Choroid plexus epithelial cell (primary cell): Measurements from ENCODE around the gene L3MBTL4.
"Not testable (repeated sequence)": the region's sequence is repeated elsewhere in the genome, so short reads cannot be mapped to it uniquely, and the experiment has no call there.

Experiments used
- DNase-seq: peaks from one replicate; pipeline ENCODE4 v3.0.0-alpha.2; 2010; ENCODE audit warnings: low read depth
- H3K4me3 ChIP-seq: 2 replicates; pipeline ENCODE4 v1.5.1; 2011; ENCODE audit warnings: low read depth, mild to moderate bottlenecking, control low read depth, low read length, moderate library complexity
- TF ChIP-seq, protein P1 (sequence below): conservative IDR thresholded peaks from 2 replicates; pipeline ENCODE4 v1.5.1; 2011; ENCODE audit warnings: low read depth, mild to moderate bottlenecking, control low read depth, inconsistent platforms, low read length, moderate library complexity

Gene L3MBTL4

DNA sequence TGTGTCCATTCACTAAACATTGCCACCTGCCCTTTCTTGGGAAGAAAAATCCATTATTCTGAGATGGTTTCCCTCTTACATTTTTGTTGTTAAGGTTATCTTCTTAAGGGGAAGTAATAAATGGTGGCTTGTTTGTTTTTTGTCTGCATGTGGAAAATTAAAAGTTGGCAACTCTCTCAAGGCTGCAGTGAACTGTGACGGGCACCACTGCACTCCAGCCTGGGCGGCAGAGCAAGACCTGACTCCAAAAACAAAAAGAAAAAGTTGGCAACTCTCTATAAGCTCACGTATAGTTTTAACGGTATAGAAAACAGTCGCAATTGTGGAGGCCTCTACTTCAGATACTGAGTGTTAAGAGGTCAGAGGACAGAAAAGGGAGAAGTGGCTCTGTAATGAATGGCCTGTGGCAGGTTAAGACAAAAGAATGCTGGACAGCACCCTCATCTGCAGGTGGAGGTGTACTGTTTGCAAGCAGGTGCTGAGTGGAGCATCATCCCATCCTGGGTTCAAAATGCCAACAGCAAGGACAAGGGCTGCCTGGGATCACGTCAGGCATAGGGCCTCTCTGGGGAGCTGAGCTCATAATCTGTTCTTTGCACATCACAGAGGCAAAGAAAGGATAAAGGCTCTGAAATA lies 16.7 kb downstream of the L3MBTL4 start:
- H3K4me3 ChIP-seq, result no peak overlapping the region
- DNase-seq, result no peak
- TF ChIP-seq, protein P1, sequence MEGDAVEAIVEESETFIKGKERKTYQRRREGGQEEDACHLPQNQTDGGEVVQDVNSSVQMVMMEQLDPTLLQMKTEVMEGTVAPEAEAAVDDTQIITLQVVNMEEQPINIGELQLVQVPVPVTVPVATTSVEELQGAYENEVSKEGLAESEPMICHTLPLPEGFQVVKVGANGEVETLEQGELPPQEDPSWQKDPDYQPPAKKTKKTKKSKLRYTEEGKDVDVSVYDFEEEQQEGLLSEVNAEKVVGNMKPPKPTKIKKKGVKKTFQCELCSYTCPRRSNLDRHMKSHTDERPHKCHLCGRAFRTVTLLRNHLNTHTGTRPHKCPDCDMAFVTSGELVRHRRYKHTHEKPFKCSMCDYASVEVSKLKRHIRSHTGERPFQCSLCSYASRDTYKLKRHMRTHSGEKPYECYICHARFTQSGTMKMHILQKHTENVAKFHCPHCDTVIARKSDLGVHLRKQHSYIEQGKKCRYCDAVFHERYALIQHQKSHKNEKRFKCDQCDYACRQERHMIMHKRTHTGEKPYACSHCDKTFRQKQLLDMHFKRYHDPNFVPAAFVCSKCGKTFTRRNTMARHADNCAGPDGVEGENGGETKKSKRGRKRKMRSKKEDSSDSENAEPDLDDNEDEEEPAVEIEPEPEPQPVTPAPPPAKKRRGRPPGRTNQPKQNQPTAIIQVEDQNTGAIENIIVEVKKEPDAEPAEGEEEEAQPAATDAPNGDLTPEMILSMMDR, result no peak

DNA sequence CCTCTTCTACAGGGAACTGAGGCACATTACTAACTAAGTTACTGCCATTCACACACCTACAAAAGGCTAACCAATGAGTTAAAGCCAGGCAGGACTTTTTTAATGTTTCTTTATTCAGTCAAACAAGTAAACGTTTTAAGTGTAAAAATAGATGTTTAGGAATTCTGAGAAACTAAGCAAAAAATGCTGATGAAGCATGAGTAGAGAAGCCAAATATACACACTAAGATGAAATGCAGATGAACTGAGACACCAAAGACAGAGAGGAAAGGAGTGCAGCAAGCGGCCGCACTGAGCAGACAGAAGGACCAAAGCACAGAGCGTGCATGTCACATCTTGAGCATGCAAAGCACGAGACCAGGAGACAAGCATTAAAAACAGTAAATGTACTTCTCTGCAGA lies 17.9 kb downstream of the L3MBTL4 start:
- TF ChIP-seq, protein P1, result no peak
- no peak overlapping the region for H3K4me3 ChIP-seq
- DNase-seq, result no peak

- no peak for DNase-seq
- TF ChIP-seq, protein P1, result no peak
- H3K4me3 ChIP-seq, result no peak overlapping the region
These were observed 18.4 kb downstream of the L3MBTL4 start for GRCh38 chr18:6396276-6396675.

DNA sequence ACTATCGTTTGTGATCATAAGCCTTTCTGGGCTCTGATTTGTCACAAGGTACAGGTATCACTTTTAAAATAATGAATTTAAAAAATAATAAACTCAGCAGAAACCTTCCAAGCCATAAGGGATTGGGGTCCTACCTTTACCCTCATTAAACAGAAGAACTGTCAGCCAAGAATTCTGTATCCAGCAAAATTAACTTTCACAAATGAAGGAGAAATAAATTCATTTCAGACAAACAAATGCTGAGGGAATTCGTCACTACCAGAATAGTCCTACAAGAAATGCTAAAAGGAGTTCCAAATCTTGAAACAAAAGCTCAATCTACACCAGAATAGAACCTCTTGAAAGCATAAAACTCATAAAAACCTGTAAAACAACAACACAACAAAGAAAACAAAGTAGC lies 25.7 kb downstream of the L3MBTL4 start:
- TF ChIP-seq, protein P1, result no peak
- no peak overlapping the region for H3K4me3 ChIP-seq
- no peak for DNase-seq

- TF ChIP-seq, protein P1, result no peak
- DNase-seq, result peak; percentile 5
- no peak overlapping the region for H3K4me3 ChIP-seq
These were observed 31.7 kb downstream of the L3MBTL4 start for GRCh38 chr18:6382963-6383362.

DNA sequence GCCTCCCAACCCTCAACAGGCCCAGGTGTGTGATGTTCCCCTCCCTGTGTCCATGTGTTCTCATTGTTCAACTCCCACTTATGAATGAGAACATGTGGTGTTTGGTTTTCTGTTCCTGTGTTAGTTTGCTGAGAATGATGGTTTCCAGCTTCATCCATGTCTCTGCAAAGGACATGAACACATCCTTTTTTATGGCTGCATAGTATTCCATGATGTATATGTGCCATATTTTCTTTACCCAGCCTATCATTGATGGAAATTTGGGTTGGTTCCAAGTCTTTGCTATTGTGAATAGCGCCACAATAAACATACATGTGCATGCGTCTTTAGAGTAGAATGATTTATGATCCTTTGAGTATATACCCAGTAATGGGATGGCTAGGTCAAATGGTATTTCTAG lies 37.2 kb downstream of the L3MBTL4 start:
- H3K4me3 ChIP-seq, DNase-seq: not testable (repeated sequence)

GRCh38 chr18:6376433-6377229 lies 38.1 kb downstream of the L3MBTL4 start:
- H3K4me3 ChIP-seq, result no peak overlapping the region
- DNase-seq, result no peak
- TF ChIP-seq, protein P1, result no peak
